ENCODE results near the gene POLK. TPM values are rescaled to one million over a fixed set of nuclear protein-coding genes. Genes with fewer than 3 reads are reported as not detected.
A peak's percentile ranks its signal among the peaks of the same experiment; 100 is the strongest.
"Not testable (repeated sequence)": the region's sequence is repeated elsewhere in the genome, so short reads cannot be mapped to it uniquely, and the experiment has no call there.

POLK gene
- polyA plus RNA-seq, result 29.9 TPM

DNA sequence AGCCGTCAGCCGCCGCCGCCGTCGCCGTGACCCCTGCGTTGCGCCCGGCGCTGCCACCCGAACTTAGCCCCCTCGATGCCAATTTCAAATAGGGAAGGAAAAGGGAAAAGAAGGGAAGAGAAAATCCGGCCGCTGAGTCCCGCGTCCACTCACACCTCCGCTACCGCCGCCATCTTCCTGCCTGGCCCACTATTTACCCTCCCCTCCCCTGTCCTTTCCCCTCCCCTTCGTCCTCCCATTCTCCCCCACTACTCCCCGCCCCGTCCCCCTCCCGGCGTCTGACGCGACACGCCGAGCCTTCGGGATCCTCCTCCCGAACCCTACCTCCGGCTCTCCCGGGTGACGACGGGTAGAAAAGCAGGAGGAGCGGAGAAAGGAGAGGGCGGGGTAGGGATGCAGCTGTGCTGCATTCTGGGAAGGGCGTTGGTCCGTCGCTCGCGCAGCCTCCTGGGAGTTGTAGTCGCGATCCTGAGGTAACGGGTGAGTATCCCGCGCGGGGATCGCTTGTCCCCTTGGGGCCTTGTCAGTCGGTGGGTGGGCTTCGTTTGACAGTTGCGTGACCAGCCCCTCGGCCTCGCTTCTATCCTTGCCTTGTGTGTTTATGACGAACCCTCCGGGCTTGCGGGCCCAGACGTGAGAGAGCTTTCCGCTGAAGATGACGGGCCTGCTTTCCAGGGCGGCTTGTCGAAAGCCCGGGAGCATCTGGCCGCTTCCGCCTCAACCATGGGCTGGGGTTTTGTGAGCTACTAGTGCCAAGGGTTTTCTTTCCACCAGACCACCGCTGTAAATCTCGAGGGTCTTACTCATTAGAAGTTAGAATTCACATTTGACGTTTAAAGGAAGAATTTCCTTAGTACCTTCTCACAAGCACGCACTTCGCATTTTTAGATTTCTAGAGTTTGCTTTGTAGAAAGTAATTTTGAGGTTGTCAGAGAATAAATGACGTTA, at the start of gene POLK, which contains the start of gene CERT1:
POLK (plus strand) TSS at position 457 of the 948 bp plus-strand sequence.
CERT1 (minus strand) TSS at position 195 of the 948 bp plus-strand sequence. CDS start 422 bp downstream, outside the sequence.
- peak within 1 kb of the TSS; percentile 95 to 97 (median 95) for H3K27ac Mint-ChIP-seq
- H3K4me3 Mint-ChIP-seq, result peak within 1 kb of the TSS; percentile 97 to 99 (median 98)
- H3K9me3 Mint-ChIP-seq, result peaks cover 0 to 4% (median 0%) of the 10 kb centered on the region in 3 donors
- peaks cover 7% of the 10 kb centered on the region for H3K36me3 Mint-ChIP-seq
- peaks cover 53 to 55% (median 55%) of the 10 kb centered on the region in 3 donors for H3K4me1 Mint-ChIP-seq
- H3K27me3 Mint-ChIP-seq, result no peaks in the 10 kb centered on the region

DNA sequence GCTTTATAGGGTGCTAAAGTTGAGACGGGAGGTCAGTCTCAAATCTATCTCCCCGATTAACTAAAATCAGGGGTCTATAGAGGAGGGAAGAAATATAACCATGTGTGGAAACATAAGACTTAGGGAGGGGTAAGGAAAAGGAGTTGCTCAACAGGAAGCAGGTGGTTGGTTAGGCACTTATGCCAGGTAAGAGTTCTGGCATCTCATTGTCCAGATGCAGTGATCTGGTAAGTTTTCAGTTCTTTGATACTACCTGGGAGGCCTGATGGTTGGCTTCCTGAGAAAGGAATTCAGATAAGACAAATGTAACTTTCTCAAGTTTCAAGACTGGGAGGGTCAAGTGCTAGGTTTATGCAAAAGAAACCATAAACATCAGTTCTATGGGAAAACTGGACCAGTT, 48.0 kb upstream of the POLK start:
- H3K4me1 Mint-ChIP-seq, result peaks cover 24 to 46% (median 42%) of the 10 kb centered on the region in 3 donors
- peaks cover 0 to 10% (median 5%) of the 10 kb centered on the region in 3 donors for H3K9me3 Mint-ChIP-seq
- no peak overlapping the region for H3K27ac Mint-ChIP-seq
- peak overlapping the region in 1 of 4 donors; percentile 9 for H3K4me3 Mint-ChIP-seq
- H3K27me3 Mint-ChIP-seq, result no peaks in the 10 kb centered on the region
- H3K36me3 Mint-ChIP-seq, result peaks cover 11% of the 10 kb centered on the region

DNA sequence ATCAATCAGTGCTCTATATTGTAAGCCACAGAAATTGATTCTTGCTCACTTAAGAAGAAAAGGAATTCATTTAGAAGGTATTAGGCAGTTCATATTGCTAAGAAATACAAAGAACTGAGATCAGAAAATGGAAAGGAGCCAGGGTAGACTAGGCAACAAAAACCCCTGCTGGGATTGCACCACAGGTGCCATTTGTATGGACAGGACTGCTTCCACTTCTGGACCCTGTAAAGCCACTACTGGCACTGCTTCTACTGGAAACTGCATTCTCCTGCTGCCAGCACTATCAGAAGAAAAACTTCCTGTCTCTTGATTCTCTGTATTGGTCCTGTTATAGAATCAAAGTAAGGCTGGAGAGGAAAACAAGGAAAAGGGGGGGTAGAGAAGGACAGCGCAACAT, 46.2 kb upstream of the POLK start:
- Mint-ChIP-seq H3K4me1 (peaks cover 22 to 45% (median 37%) of the 10 kb centered on the region in 3 donors), H3K36me3 (peaks cover 18% of the 10 kb centered on the region), H3K27ac (no peak overlapping the region), H3K4me3 (no peak overlapping the region), H3K9me3 (peaks cover 6 to 23% (median 11%) of the 10 kb centered on the region in 3 donors), H3K27me3 (no peaks in the 10 kb centered on the region)

DNA sequence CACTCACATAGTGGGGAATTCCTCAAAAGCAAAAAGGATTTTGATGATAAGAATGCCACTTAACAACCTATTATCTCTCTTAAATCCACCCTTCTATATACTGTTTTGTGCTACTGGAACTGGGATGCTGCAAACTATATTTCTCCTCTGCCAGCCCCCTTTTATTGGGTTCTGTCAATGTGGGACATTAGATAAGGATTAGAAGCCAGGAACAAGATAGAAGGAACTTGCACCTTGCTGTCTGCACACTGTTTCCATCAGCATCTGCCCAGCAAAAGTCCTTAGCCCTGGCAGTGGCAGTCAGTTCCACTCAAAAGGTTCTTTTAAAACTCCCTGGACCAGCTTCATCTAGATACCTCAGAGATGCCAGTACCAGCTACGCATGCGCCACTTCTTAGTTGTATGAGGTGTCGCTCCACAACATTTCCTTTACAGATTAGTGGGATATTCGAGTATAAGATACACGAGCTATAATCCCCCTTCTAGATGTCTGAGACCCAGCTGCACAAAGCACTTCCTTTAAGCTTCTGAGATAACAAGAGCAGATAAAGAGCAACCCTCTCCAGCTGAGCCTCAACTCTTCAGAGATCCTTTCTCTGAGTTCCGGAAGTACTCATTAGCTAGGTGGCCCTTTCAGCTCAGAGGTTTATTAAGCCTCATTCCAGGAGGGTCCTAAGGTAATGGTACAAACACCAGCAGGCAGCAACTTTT, 45.5 kb upstream of the POLK start:
- H3K27me3 Mint-ChIP-seq, result no peaks in the 10 kb centered on the region
- peaks cover 18 to 38% (median 31%) of the 10 kb centered on the region in 3 donors for H3K4me1 Mint-ChIP-seq
- H3K4me3 Mint-ChIP-seq, result no peak overlapping the region
- peaks cover 25% of the 10 kb centered on the region for H3K36me3 Mint-ChIP-seq
- H3K9me3 Mint-ChIP-seq, result peaks cover 11 to 28% (median 12%) of the 10 kb centered on the region in 3 donors
- H3K27ac Mint-ChIP-seq, result no peak overlapping the region

DNA sequence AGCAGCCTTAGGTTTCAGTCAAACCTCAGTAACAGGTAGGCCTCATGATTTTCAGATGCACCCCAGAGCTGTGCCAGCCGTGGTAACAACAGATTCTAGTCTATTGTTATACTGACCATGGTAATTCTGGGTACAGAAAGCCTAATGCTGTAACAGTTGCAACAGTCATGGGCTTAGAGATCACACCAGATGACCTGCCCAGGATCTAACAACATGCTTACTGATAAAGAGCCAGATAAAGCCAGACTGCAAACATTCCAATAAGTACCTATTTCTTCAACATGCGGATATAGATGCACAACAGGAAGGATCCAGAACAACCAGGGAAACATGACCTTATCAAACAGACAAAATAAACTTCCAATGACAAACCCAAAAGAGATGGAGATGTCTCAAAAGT, 43.1 kb upstream of the POLK start:
- Mint-ChIP-seq H3K4me1 (peaks cover 12 to 22% (median 22%) of the 10 kb centered on the region in 3 donors), H3K27me3 (no peaks in the 10 kb centered on the region), H3K27ac (peak overlapping the region in 1 of 3 donors; percentile 31), H3K36me3 (peaks cover 33% of the 10 kb centered on the region), H3K4me3 (no peak overlapping the region), H3K9me3 (peaks cover 11 to 38% (median 12%) of the 10 kb centered on the region in 3 donors)

DNA sequence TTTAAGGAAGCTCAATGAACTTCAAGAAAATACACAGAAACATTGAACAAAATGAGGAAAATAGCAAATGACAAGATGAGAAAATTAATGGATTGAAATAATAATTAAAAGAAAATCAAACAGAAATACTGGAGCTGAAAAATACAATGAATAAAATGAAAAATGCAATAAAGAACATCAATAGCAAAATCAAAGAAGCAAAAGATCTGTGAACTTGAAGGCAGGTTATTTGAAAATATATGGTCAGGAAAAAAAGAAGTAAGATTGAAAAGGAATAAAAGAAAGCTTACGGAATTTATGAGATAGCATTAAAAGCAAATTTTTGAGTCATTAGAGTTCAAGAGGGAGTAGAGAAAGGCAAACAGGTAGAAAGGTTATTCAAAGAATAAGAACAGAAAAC, 42.7 kb upstream of the POLK start:
- Mint-ChIP-seq H3K9me3 (peaks cover 11 to 38% (median 12%) of the 10 kb centered on the region in 3 donors), H3K4me1 (peaks cover 12 to 18% (median 18%) of the 10 kb centered on the region in 3 donors), H3K4me3 (no peak overlapping the region), H3K27ac (peak overlapping the region in 1 of 3 donors; percentile 31), H3K27me3 (no peaks in the 10 kb centered on the region), H3K36me3 (peaks cover 33% of the 10 kb centered on the region)

DNA sequence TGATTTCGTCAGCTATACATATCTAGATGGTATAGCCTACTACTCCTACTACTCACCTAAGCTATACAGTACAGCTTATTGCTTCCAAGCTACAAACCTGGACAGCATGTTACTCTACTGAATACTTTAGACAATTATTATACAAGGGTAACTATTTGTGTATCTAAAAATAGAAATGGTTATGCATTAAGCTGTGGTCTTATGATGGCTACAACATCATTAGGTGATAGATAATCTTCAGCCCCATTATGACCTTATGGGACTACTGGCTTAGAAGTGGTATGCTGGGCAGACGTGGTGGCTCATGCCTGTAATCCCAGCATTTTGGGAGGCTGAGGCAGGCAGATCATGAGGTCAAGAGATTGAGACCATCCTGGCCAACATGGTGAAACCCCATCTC, 40.5 kb upstream of the POLK start:
- Mint-ChIP-seq H3K27me3 (no peaks in the 10 kb centered on the region), H3K9me3 (peaks cover 10 to 38% (median 12%) of the 10 kb centered on the region in 3 donors), H3K27ac (no peak overlapping the region), H3K36me3 (peaks cover 33% of the 10 kb centered on the region), H3K4me1 (peaks cover 7 to 15% (median 10%) of the 10 kb centered on the region in 3 donors), H3K4me3 (no peak overlapping the region)

DNA sequence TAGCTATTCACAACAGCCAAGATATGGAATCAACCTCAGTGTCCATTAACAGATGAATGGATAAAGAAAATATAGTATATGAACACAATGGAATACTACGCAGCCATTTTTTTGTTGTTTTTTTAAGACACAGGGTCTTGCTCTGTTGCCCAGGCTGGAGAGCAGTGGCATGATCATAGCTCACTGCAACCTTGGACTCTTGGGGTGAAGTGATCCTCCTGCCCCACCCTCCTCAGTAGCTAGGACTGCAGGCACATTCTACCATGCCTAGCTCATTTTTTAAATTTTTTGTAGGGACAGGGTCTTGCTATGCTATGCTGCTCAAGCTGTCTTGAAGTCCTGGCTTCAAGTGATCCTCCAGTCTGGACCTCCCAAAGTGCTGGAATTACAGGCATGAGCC, 38.7 kb upstream of the POLK start:
- H3K36me3 Mint-ChIP-seq, result peaks cover 33% of the 10 kb centered on the region
- no peak overlapping the region for H3K4me3 Mint-ChIP-seq
- peaks cover 8 to 33% (median 12%) of the 10 kb centered on the region in 3 donors for H3K9me3 Mint-ChIP-seq
- H3K27ac Mint-ChIP-seq, result no peak overlapping the region
- peaks cover 4 to 9% (median 6%) of the 10 kb centered on the region in 3 donors for H3K4me1 Mint-ChIP-seq
- H3K27me3 Mint-ChIP-seq, result no peaks in the 10 kb centered on the region

DNA sequence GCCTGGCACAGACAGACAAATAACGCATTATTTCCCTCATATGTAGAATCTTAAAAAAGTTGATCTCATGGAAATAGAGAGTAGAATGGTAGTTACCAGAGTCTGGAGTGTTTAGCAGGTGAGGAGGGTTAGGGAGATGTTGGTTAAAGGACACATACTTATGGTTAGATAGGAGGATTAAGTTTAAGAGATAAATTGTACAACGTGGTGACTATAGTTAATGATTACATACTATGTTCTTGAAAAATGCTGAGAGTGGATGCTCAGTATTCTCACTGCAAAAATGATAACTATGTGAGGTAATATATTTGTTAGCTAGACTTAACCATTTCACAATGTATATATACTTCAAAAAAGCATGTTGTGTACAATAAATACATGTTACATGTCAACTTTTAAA, 38.2 kb upstream of the POLK start:
- Mint-ChIP-seq H3K4me1 (peaks cover 4 to 8% (median 6%) of the 10 kb centered on the region in 3 donors), H3K36me3 (peaks cover 33% of the 10 kb centered on the region), H3K27ac (no peak overlapping the region), H3K27me3 (no peaks in the 10 kb centered on the region), H3K4me3 (peak overlapping the region in 1 of 4 donors; percentile 21), H3K9me3 (peaks cover 7 to 30% (median 12%) of the 10 kb centered on the region in 3 donors)

DNA sequence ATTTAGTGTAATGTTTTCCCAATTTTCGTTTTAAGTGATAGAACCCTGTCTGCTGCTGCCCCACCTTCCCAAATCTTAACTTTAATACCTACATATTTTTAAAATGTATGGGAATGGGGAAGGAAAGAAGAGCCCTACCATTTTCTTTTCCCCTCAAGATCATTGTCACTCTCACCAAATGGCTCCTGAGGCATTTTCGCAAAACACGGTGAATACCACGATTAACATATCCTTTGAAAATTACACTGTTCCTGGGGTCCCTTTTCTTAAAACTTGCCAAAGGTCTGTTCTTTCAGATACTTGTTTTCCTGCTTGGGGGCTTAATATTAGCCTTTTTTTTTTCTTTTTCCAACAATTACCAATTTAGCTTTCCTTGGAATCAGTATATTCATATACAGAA, 36.3 kb upstream of the POLK start:
- H3K27ac Mint-ChIP-seq, result no peak overlapping the region
- peaks cover 4 to 12% (median 11%) of the 10 kb centered on the region in 3 donors for H3K4me1 Mint-ChIP-seq
- no peaks in the 10 kb centered on the region for H3K27me3 Mint-ChIP-seq
- no peak overlapping the region for H3K4me3 Mint-ChIP-seq
- H3K9me3 Mint-ChIP-seq, result peaks cover 0 to 16% (median 7%) of the 10 kb centered on the region in 3 donors
- peaks cover 30% of the 10 kb centered on the region for H3K36me3 Mint-ChIP-seq

DNA sequence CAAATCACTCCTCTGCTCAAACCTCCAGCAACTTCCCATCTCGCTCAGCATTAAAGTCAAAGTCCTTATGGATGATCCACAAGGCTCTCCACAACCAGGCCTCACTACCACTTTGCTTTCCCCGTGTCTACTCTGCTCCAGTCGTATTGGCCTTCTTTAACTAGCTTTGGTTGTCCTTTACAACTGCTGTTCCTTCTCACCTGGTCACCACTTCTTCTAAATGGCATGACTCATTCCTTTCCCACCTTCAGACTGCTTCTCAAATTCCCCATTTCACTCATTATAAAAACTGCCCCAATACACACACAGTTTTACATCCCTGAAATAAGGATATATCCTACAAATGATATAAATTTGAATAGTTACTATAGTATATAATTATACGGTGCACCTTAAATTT, 30.7 kb upstream of the POLK start:
- H3K9me3 Mint-ChIP-seq, result peaks cover 7 to 12% (median 8%) of the 10 kb centered on the region in 3 donors
- H3K27me3 Mint-ChIP-seq, result no peaks in the 10 kb centered on the region
- no peak overlapping the region for H3K4me3 Mint-ChIP-seq
- H3K27ac Mint-ChIP-seq, result no peak overlapping the region
- peaks cover 18 to 25% (median 21%) of the 10 kb centered on the region in 3 donors for H3K4me1 Mint-ChIP-seq
- peaks cover 29% of the 10 kb centered on the region for H3K36me3 Mint-ChIP-seq

DNA sequence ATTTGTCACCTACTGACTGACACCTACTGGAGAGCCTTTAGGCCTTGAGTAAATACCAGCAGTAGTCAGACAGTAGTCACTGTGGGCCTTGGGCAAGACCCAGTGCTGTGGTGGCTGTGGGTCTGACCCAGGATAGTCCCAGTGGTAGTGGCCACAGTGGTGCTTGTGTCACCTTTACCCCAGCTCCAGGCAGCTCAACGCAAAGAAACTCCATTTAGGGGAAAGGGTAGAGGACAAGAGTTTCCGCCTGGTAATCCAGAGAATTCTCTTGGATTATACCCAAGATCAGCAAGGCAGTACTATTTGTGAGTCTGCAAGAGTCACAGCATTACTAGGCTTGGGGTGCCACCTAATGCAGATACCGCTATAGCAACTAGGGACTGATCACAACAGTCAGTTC, 29.2 kb upstream of the POLK start:
- Mint-ChIP-seq H3K27me3 (no peaks in the 10 kb centered on the region), H3K27ac (no peak overlapping the region), H3K4me3 (no peak overlapping the region), H3K4me1 (peaks cover 22 to 28% (median 26%) of the 10 kb centered on the region in 3 donors), H3K9me3 (peaks cover 7 to 19% (median 18%) of the 10 kb centered on the region in 3 donors), H3K36me3 (peaks cover 37% of the 10 kb centered on the region)

DNA sequence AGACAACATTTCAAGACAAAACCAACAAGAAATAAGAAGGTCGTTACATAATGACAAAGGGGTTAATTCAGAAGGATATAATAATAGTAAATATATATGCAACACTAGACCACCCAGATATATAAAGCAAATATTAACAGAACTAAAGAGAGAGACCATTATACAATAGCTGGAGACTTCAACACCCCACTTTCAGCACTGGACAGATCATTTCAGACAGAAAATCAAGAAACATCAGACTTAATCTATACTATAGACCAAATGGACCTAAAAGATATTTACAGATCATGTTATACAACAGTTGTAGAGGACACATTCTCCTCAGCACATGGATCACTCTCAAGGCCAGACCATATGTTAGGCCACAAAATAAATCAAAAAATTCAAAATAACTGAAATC, 27.1 kb upstream of the POLK start:
- H3K4me1 Mint-ChIP-seq, result peaks cover 24 to 33% (median 29%) of the 10 kb centered on the region in 3 donors
- peaks cover 7 to 21% (median 21%) of the 10 kb centered on the region in 3 donors for H3K9me3 Mint-ChIP-seq
- peak overlapping the region in 1 of 3 donors; percentile 71 for H3K27ac Mint-ChIP-seq
- no peaks in the 10 kb centered on the region for H3K27me3 Mint-ChIP-seq
- peaks cover 43% of the 10 kb centered on the region for H3K36me3 Mint-ChIP-seq
- H3K4me3 Mint-ChIP-seq, result no peak overlapping the region

DNA sequence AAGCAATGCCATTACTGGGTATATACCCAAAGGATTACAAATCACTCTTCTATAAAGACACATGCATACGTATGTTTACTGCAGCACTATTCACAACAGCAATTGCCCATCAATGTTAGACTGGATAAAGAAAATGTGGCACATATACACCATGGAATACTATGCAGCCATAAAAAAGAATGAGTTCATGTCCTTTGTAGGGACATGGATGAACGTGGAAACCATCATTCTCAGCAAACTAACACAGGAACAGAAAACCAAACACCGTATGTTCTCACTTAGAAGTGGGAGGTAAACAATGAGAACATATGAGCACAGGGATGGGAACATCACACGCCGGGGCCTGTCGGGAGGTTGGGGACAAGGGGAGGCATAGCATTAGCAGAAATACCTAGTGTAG, 21.8 kb upstream of the POLK start:
- H3K9me3 Mint-ChIP-seq, result peaks cover 3 to 18% (median 10%) of the 10 kb centered on the region in 3 donors

DNA sequence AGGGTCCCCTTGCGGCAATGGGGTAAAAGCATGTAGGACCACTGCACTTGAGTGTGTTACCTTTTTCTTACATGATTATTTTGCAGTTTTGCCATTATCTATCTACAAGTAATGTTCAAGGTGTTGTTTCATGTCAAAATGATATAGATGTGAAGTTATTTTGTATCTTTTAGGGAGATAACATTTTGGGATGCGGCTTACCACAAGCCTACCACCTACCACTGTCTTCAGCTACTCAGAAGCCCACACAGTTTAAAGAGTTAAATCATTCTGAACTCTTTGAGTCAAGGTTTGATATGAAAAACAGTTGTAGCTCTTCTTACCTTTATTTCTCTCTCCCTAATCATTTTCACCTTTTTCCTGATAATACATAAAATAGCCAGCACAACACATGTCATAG, 20.1 kb upstream of the POLK start:
- H3K36me3 Mint-ChIP-seq, result peaks cover 34% of the 10 kb centered on the region

More for the DNA sequence above, 21.8 kb upstream of the POLK start:
- H3K36me3 Mint-ChIP-seq, result peaks cover 37% of the 10 kb centered on the region
- not testable (repeated sequence) for H3K4me3 Mint-ChIP-seq, H3K27me3 Mint-ChIP-seq
- H3K27ac Mint-ChIP-seq, result peak overlapping the region in 1 of 3 donors; percentile 47
- H3K4me1 Mint-ChIP-seq, result peaks cover 17 to 22% (median 21%) of the 10 kb centered on the region in 3 donors

More for the DNA sequence above, 20.1 kb upstream of the POLK start:
- no peak overlapping the region for H3K27ac Mint-ChIP-seq
- H3K4me1 Mint-ChIP-seq, result peaks cover 11 to 24% (median 11%) of the 10 kb centered on the region in 3 donors
- H3K9me3 Mint-ChIP-seq, result peaks cover 0 to 14% (median 5%) of the 10 kb centered on the region in 3 donors
- no peak overlapping the region for H3K4me3 Mint-ChIP-seq
- no peaks in the 10 kb centered on the region for H3K27me3 Mint-ChIP-seq

All from IgD-negative memory B cell (primary cell).